ENCODE results near the gene IKZF5.

DNA sequence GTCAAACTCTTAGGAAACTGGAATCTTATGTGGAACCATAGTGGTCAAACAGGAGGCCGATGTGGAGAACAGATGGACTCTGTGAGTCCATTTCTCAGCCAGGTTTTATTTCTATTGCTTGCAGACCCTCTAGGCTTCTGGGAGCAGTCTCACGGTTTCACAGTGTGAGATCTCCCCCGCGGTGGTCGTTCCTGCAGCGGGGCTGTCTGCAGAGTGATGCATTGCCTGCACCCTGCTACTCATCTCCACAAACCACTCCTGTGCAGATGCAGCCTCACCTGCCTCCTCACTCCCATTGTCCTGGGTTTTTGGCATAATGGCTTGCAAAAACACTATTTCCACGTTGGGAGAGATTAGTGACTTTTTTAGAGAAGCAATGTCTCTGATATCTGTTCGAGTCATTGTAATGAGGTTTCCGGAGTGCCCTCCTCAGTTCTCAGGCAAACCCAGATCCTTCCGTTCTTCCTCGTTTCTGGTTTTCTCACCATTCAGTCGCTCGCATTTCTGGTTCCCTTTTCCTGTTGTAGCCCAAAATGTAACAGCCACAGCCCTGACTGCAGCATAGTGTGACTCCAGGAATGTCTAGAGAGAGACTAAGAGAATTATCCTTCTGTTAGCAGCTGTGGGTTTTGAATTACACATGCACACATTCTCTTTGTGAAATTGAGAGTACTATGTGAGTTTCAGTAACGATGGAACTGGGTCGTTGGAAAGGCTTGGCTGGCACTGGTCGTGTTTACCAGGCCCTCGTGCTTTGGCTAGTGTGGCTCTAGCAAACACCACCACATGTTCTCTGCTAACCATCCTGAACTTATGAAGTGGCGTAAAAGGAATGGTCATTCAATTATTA is 30.4 kb upstream of the IKZF5 start:
- TF ChIP-seq, protein P1, sequence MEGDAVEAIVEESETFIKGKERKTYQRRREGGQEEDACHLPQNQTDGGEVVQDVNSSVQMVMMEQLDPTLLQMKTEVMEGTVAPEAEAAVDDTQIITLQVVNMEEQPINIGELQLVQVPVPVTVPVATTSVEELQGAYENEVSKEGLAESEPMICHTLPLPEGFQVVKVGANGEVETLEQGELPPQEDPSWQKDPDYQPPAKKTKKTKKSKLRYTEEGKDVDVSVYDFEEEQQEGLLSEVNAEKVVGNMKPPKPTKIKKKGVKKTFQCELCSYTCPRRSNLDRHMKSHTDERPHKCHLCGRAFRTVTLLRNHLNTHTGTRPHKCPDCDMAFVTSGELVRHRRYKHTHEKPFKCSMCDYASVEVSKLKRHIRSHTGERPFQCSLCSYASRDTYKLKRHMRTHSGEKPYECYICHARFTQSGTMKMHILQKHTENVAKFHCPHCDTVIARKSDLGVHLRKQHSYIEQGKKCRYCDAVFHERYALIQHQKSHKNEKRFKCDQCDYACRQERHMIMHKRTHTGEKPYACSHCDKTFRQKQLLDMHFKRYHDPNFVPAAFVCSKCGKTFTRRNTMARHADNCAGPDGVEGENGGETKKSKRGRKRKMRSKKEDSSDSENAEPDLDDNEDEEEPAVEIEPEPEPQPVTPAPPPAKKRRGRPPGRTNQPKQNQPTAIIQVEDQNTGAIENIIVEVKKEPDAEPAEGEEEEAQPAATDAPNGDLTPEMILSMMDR (IDR thresholded peaks at IDR 0.05 in 4 of 5, conservative IDR thresholded peaks at IDR 0.05 in 1 of 5): no peak
- TF ChIP-seq POLR2A (IDR thresholded peaks at IDR 0.05): no peak

Data from gastrocnemius medialis (tissue), 4 donors.